Thyroid gland (tissue), 4 donors: ENCODE results near the gene AKNAD1. TPM values are rescaled to one million over a fixed set of nuclear protein-coding genes. Genes with fewer than 3 reads are reported as not detected.

Experiments
- DNase-seq, 2 donors: peaks; one replicate each; pipeline ENCODE4 v3.0.0-alpha.2; 2019
- H3K27ac ChIP-seq, 3 donors: fragments of 200-600 bp; sonication (generic); 1 replicate in 2 of 3; 2 replicates in 1 of 3; pipeline ENCODE4 v1.5.1; 2016 to 2019; ENCODE audit warnings: mild to moderate bottlenecking in 1 of 3, moderate library complexity in 1 of 3
- H3K27me3 ChIP-seq: fragments of 200-600 bp; sonication (generic); one replicate; pipeline ENCODE4 v1.5.1; 2019
- H3K36me3 ChIP-seq, 2 donors: fragments of 200-600 bp; sonication (generic); one replicate each; pipeline ENCODE4 v1.5.1; 2016 to 2019
- H3K4me1 ChIP-seq, 2 donors: fragments of 200-600 bp; sonication (generic); one replicate each; pipeline ENCODE4 v1.5.1; 2017 to 2019
- H3K4me3 ChIP-seq, 3 donors: fragments of 200-600 bp; sonication (generic); replicated peaks in 1 of 3; 1 replicate in 2 of 3; 2 replicates in 1 of 3; pipeline ENCODE4 v1.5.1; 2016; ENCODE audit warnings: mild to moderate bottlenecking in 1 of 3
- H3K9me3 ChIP-seq: fragments of 200-600 bp; sonication (generic); one replicate; pipeline ENCODE4 v1.5.1; 2017
- POLR2A ChIP-seq, 2 donors: fragments of 450-650 bp; IDR thresholded peaks; one replicate each; pipeline ENCODE4 v1.6.1; 2017; ENCODE audit warnings: antibody characterized with exemption in 2 of 2, mild to moderate bottlenecking in 2 of 2, moderate library complexity in 1 of 2
- WGBS, 2 donors: methylation state at CpG; one replicate each; pipeline ENCODE4 v1.1.5; 2017; 5-methylcytosine and 5-hydroxymethylcytosine counted together
- intact Hi-C: fragments of 100-400 bp; cut with DNase I; formaldehyde crosslinking; loops from one replicate; pipeline ENCODE4 v1.15.1; 2023
- total RNA-seq, 4 donors: library from RNA; depleted of rRNA; stranded (reverse); fragments of >200 nt; gene quantifications; one replicate each; pipeline ENCODE4 v1.2.3, GENCODE V29; 2016
- TF ChIP-seq, protein P1 (sequence below), 6 experiments: fragments of 200-600 bp in 3 of 6; fragments of 450-650 bp in 3 of 6; sonication (generic) in 3 of 6; IDR thresholded peaks; one replicate each; pipeline ENCODE4 v1.5.1; 2016 to 2019; ENCODE audit warnings: antibody characterized with exemption in 6 of 6, mild to moderate bottlenecking in 2 of 6, inconsistent platforms in 1 of 6, moderate library complexity in 1 of 6

Gene AKNAD1
- total RNA-seq, 4 donors from 2014 or later = 6.2 TPM; not detected in 3

- no peaks in the 10 kb centered on the region for H3K27me3 ChIP-seq
- no peaks in the 10 kb centered on the region for H3K9me3 ChIP-seq
- H3K36me3 ChIP-seq = no peaks in the 10 kb centered on the region
- peak overlapping the region in 2 of 3 donors; percentile 34 to 37 for H3K27ac ChIP-seq
- intact Hi-C loops = loop anchor here (5.0 kb wide), 1 partner anchor 69 kb away; no protein-coding TSS in a partner anchor
- no peak for TF ChIP-seq POLR2A (IDR thresholded peaks at IDR 0.05)
- TF ChIP-seq, protein P1, sequence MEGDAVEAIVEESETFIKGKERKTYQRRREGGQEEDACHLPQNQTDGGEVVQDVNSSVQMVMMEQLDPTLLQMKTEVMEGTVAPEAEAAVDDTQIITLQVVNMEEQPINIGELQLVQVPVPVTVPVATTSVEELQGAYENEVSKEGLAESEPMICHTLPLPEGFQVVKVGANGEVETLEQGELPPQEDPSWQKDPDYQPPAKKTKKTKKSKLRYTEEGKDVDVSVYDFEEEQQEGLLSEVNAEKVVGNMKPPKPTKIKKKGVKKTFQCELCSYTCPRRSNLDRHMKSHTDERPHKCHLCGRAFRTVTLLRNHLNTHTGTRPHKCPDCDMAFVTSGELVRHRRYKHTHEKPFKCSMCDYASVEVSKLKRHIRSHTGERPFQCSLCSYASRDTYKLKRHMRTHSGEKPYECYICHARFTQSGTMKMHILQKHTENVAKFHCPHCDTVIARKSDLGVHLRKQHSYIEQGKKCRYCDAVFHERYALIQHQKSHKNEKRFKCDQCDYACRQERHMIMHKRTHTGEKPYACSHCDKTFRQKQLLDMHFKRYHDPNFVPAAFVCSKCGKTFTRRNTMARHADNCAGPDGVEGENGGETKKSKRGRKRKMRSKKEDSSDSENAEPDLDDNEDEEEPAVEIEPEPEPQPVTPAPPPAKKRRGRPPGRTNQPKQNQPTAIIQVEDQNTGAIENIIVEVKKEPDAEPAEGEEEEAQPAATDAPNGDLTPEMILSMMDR (IDR thresholded peaks at IDR 0.05) = peak; percentile 52 to 71 (median 66)
- WGBS, 2 donors = 15 to 32% methylated on average over 10 of the region's 12 CpGs
- DNase-seq = peak; percentile 75 to 83
- H3K4me3 ChIP-seq = no peak overlapping the region
- H3K4me1 ChIP-seq = peaks cover 0 to 15% of the 10 kb centered on the region in 2 donors
These were observed 28.6 kb downstream of the AKNAD1 start for GRCh38 chr1:108828074-108828961.

- H3K4me3 ChIP-seq = no peak overlapping the region
- no peak for TF ChIP-seq POLR2A (IDR thresholded peaks at IDR 0.05)
- TF ChIP-seq, protein P1 (IDR thresholded peaks at IDR 0.05) = no peak
- no peaks in the 10 kb centered on the region for H3K36me3 ChIP-seq
- WGBS, 2 donors = 88 to 93% methylated on average over 3 of the region's 3 CpGs
- H3K27me3 ChIP-seq = no peaks in the 10 kb centered on the region
- no peak for DNase-seq
- H3K9me3 ChIP-seq = no peaks in the 10 kb centered on the region
- H3K4me1 ChIP-seq = peaks cover 0 to 10% of the 10 kb centered on the region in 2 donors
- no peak overlapping the region for H3K27ac ChIP-seq
- intact Hi-C loops = loop anchor here (5.0 kb wide), 1 partner anchor 71 kb away; no protein-coding TSS in a partner anchor
These were observed 30.7 kb downstream of the AKNAD1 start for GRCh38 chr1:108826081-108826635.

GRCh38 chr1:108824051-108824450, 32.8 kb downstream of the AKNAD1 start:
- intact Hi-C loops = no loop called here
- Histone ChIP-seq H3K36me3 (no peaks in the 10 kb centered on the region), H3K27ac (no peak overlapping the region), H3K4me3 (no peak overlapping the region), H3K27me3 (no peaks in the 10 kb centered on the region), H3K9me3 (no peaks in the 10 kb centered on the region), H3K4me1 (peaks cover 0 to 7% of the 10 kb centered on the region in 2 donors)
- DNase-seq = no peak
- no peak for TF ChIP-seq POLR2A (IDR thresholded peaks at IDR 0.05)
- TF ChIP-seq, protein P1 (IDR thresholded peaks at IDR 0.05) = no peak
- WGBS, 2 donors = 86 to 89% methylated on average over 3 of the region's 3 CpGs

- no peak overlapping the region for H3K27ac ChIP-seq
- WGBS, 2 donors = 61 to 83% methylated on average over 3 of the region's 3 CpGs
- H3K4me3 ChIP-seq = no peak overlapping the region
These were observed 33.3 kb downstream of the AKNAD1 start for GRCh38 chr1:108823632-108824031.

More at GRCh38 chr1:108823632-108824031, 33.3 kb downstream of the AKNAD1 start:
- H3K36me3 ChIP-seq = no peaks in the 10 kb centered on the region
- H3K9me3 ChIP-seq = no peaks in the 10 kb centered on the region
- no peak for DNase-seq
- TF ChIP-seq, protein P1 (IDR thresholded peaks at IDR 0.05) = no peak
- TF ChIP-seq POLR2A (IDR thresholded peaks at IDR 0.05) = no peak
- intact Hi-C loops = no loop called here
- H3K4me1 ChIP-seq = peaks cover 0 to 7% of the 10 kb centered on the region in 2 donors
- no peaks in the 10 kb centered on the region for H3K27me3 ChIP-seq
